NT2/D1 (cell line): Measurements from ENCODE around the gene BMPR1B.

ENCODE experiments used
- YY1 ChIP-seq: IDR thresholded peaks from 2 replicates; pipeline ENCODE4 v1.6.1; 2011; ENCODE audit not compliant: insufficient read length, insufficient read depth
- ZNF274 ChIP-seq: IDR thresholded peaks from 2 replicates; pipeline ENCODE4 v1.6.1; 2011; ENCODE audit warnings: mild to moderate bottlenecking, low read depth, low read length

GRCh38 chr4:95193391-95194224 lies 435.9 kb downstream of the BMPR1B start:
- no peak for TF ChIP-seq ZNF274
- no peak for TF ChIP-seq YY1
